Kidney glomerular epithelial cell (primary cell): ENCODE results near the gene ZFHX3.

ENCODE experiments used
- DNase-seq: peaks from one replicate; lab custom pipeline; 2025; lab: John Stamatoyannopoulos, UW

Gene ZFHX3

GRCh38 chr16:72974142-72974769, 73.7 kb downstream of the ZFHX3 start:
- no peak for DNase-seq

DNA sequence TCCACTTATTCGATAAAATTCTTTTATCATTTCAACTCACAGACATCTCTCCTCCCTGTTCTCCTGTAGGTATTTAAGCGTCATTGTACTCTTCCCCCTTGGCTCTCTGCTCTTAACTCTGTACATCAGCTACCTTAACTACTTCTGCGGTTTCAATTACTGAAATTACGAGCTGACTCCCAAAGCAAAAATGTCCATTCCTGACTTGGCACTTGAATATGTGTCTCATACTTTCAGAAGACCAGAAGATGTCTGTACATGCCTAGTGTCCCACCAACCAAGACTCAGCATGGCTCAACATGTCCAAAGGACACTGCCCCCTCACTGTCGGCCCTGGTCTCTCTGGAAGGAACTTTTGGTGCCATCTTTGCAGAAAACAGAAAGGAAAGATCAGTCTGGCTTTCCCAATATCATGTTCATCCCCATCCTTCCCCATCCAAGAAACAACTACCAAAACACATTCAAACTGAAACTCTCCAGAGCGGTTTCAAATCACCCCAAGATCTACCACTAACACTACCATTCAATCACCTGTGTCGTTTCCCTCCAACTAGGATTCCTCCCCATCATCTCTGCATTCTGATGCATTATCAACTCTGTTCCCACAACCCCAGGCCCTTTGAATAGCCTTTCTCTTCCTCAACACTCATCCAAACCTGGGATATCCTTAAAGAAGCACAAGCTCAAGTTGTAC, 74.9 kb downstream of the ZFHX3 start:
- no peak for DNase-seq

- DNase-seq: no peak
Observed at GRCh38 chr16:72971370-72971769, 76.6 kb downstream of the ZFHX3 start.

- no peak for DNase-seq
Observed at GRCh38 chr16:72970656-72971055, 77.3 kb downstream of the ZFHX3 start.

GRCh38 chr16:72969812-72970211, 78.1 kb downstream of the ZFHX3 start:
- no peak for DNase-seq

DNA sequence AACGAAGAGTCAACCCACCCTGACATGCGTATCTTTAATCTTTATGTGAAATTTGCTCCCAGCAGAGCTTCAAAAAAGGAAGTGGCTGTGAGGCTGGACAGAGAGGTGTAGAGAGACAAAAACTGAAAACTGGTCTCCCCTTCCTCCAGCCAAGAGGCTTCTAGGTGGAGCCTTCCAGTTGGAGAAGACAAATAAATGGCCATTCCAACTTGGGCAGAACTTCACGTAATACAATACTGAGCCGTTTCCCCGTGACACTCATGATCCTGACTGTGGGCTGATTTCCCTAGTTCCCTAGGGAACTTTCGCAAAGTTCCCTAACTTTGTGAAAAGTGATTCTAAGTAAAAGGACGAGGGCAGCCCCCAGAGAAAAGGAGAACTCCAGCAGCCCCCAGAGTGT, 78.8 kb downstream of the ZFHX3 start:
- DNase-seq: no peak

- DNase-seq: no peak
Observed at GRCh38 chr16:72967941-72968340, 80.0 kb downstream of the ZFHX3 start.

- DNase-seq: no peak
Observed at GRCh38 chr16:72963533-72964315, 84.2 kb downstream of the ZFHX3 start.

DNA sequence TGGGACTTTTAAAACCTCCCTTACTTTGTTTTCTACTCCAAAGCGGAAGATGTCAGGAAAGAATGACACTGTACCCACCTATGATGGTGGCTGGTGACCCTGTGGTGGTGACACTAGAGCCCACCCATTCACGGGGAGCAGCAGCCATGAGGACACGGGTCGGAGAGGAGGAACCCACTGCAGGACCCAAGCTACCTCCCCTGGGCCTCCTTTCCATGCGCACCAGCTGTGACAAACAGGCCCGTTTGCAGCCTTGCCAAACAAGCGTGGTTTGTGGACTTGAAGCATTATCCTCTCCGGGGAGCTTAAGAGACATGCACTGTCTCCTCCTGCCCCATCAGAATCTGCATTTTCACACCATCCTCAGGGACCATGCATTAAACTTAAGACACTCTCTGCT, 85.6 kb downstream of the ZFHX3 start:
- DNase-seq: no peak

- DNase-seq: no peak
Observed at GRCh38 chr16:72961863-72962262, 86.1 kb downstream of the ZFHX3 start.

DNA sequence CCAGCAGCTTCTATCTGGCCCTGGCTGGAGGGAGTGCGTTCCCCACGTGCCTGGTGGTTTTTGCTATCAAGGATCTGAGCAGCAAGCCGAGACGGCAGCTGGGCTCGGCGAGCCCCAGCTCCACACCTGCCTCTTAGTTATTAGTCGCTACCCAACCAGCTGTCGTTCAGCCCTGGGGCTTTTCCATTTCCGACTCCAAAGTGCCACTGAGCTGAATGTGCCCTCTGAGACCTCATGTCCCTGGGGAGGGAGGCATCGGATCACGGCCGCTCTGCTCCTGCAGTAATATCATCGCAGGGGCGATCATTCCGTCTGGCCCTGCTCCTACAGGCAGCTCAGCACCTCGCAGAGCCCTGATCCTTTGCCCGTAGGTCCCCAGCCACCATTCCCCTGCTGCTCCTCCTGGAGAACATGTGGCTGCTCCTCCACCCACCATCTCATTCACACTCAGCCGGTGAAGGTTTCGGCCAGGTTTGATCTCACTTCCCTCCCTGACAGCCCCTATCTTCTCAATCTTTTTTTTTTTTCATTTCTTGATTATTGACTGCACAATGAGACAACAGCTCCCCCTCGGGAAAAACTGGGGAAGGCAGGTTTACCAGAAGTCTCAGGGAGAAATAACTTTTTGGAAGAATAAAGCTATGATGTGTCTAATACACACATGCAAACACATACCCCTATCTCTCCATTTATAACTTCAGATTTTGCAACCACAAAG, 86.7 kb downstream of the ZFHX3 start:
- DNase-seq: no peak

GRCh38 chr16:72960101-72960500, 87.8 kb downstream of the ZFHX3 start:
- no peak for DNase-seq

- DNase-seq: no peak
Observed at GRCh38 chr16:72959301-72959996, 88.5 kb downstream of the ZFHX3 start.

- no peak for DNase-seq
Observed at GRCh38 chr16:72958522-72959076, 89.3 kb downstream of the ZFHX3 start.

- no peak for DNase-seq
Observed at GRCh38 chr16:72957303-72958277, 90.3 kb downstream of the ZFHX3 start.

GRCh38 chr16:72956124-72957064, 91.5 kb downstream of the ZFHX3 start:
- no peak for DNase-seq

DNA sequence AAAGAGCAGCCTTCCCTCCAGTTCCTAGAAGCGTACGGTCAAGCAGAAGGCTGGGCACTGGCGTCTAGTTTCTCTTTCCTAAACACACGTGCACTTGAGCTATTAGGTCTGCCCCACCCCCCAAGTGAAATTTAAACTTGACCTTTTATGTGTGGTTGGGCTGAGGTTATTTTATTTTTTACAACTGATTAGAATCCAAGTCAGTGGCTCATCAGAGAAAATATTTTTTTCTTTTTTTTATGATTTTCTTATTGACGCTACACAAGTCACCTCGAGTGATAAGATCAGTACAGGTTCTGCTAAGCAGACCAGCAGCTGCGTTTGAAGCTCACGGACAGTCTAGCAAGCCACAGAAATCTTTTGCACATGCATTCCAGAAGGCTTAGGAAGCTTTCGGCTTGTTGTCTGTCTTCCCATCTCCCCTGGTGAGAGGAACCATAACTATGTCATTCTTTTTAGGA, 95.1 kb downstream of the ZFHX3 start:
- no peak for DNase-seq

DNA sequence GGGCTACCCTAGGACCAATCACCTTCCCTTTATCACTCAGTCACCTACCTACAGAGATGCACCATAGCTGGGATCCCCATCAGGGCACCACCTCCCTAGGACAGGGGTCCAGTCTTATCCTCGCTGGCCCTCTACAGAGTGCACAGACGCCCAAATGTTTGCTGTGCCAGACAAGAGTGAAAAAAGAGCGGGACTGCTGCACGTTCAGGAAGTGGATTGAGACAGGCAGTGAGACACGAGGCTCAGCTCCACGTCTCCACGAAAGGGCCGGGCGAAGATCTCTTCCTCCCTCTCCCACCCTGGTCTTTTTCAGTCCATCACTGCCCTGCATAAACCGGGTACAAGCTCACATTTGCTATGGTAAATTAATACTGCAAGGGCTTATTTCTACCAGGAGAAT, 95.5 kb downstream of the ZFHX3 start:
- no peak for DNase-seq

GRCh38 chr16:72951916-72952315, 96.0 kb downstream of the ZFHX3 start:
- no peak for DNase-seq
